GM12891 (cell line): ENCODE measurements around the gene SHROOM3.

ENCODE experiments used
- POLR2A ChIP-seq: IDR thresholded peaks from 2 replicates; pipeline ENCODE4 v1.6.1; 2011; ENCODE audit warnings: low read depth, low read length, control low read depth
- POLR2AphosphoS5 ChIP-seq: IDR thresholded peaks from 2 replicates; pipeline ENCODE4 v1.6.1; 2011; ENCODE audit warnings: low read depth, low read length, control low read depth

DNA sequence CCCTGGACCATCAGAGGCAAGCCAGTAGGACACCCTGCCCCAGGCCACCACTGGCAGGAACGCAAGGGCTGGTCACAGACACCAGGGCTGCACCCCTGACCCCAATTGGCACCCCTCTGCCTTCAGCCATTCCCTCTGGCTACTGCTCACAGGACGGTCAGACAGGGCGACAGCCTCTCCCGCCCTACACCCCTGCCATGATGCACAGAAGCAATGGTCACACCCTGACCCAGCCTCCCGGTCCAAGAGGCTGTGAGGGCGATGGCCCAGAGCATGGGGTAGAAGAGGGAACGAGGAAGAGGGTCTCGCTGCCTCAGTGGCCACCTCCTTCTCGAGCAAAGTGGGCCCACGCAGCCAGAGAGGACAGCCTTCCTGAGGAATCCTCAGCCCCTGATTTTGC, 319.4 kb downstream of the SHROOM3 start:
- TF ChIP-seq POLR2AphosphoS5 (no peak), POLR2A (no peak)
